CD4-positive, alpha-beta T cell (primary cell): ENCODE measurements around the gene MECP2. TPM values are rescaled to one million over a fixed set of nuclear protein-coding genes. Genes with fewer than 3 reads are reported as not detected.

Source experiments
- ATAC-seq: fragments of 200-7000 bp; cut with Tn5 transposase; one replicate; pipeline ENCODE4 v1.10.0; 2022; ENCODE audit warnings: mild to moderate bottlenecking; ENCODE audit not compliant: poor library complexity
- CTCF ChIA-PET: fragments of 350-600 bp; sonication (Branson Sonifier 250); formaldehyde crosslinking; loops from one replicate; lab custom pipeline; 2021; ENCODE audit warnings: antibody characterized with exemption, inconsistent platforms; lab: Charles Lee
- POLR2A ChIA-PET: fragments of 350-600 bp; sonication (Branson Sonifier 250); formaldehyde crosslinking; loops from one replicate; lab custom pipeline; 2021; ENCODE audit warnings: antibody characterized with exemption, inconsistent platforms; lab: Charles Lee
- DNase-seq, 14 experiments: peaks; one replicate each; pipeline ENCODE4 v3.0.0-alpha.2; 2013 to 2020; ENCODE audit warnings: mixed read lengths in 2 of 14
- H3K27ac ChIP-seq, 2 donors: one replicate each; pipeline versions ENCODE4 v1.5.1 to v1.7.0; 2013; ENCODE audit warnings: low read length in 2 of 2, low read depth in 1 of 2, mild to moderate bottlenecking in 1 of 2
- H3K27me3 ChIP-seq, 2 experiments: 1 replicate in 1 of 2; 2 replicates in 1 of 2; pipeline versions ENCODE4 v1.6.1 to v1.7.0; 2013; ENCODE audit warnings: low read length in 2 of 2, control low read depth in 1 of 2, mild to moderate bottlenecking in 1 of 2, moderate library complexity in 1 of 2; ENCODE audit not compliant: insufficient read depth in 2 of 2, control insufficient read depth in 1 of 2
- H3K36me3 ChIP-seq: one replicate; pipeline ENCODE4 v1.6.1; 2013; ENCODE audit warnings: low read length, control low read depth; ENCODE audit not compliant: insufficient read depth
- H3K4me1 ChIP-seq: one replicate; pipeline ENCODE4 v1.6.1; 2013; ENCODE audit warnings: low read length, control low read depth; ENCODE audit not compliant: insufficient read depth
- H3K4me3 ChIP-seq: one replicate; pipeline ENCODE4 v1.5.1; 2013; ENCODE audit warnings: mild to moderate bottlenecking, low read length, moderate library complexity
- H3K9me3 ChIP-seq, 2 experiments: 1 replicate in 1 of 2; 2 replicates in 1 of 2; pipeline versions ENCODE4 v1.6.1 to v1.7.0; 2013; ENCODE audit warnings: low read length in 2 of 2, mild to moderate bottlenecking in 2 of 2, control low read depth in 1 of 2, moderate library complexity in 1 of 2; ENCODE audit not compliant: control insufficient read depth in 1 of 2, insufficient read depth in 1 of 2
- H3K27ac Mint-ChIP-seq: one replicate; pipeline ENCODE4 v1.8.0; 2020; ENCODE audit warnings: mixed read lengths
- H3K27me3 Mint-ChIP-seq: one replicate; pipeline ENCODE4 v1.8.0; 2021; ENCODE audit warnings: mixed read lengths
- H3K36me3 Mint-ChIP-seq: one replicate; pipeline ENCODE4 v1.8.0; 2021; ENCODE audit warnings: low read depth, mixed read lengths
- H3K4me1 Mint-ChIP-seq: one replicate; pipeline ENCODE4 v1.8.0; 2021; ENCODE audit warnings: low read depth, mixed read lengths
- H3K4me3 Mint-ChIP-seq: one replicate; pipeline ENCODE4 v1.8.0; 2020; ENCODE audit warnings: mild to moderate bottlenecking, mixed read lengths
- H3K9me3 Mint-ChIP-seq: one replicate; pipeline ENCODE4 v1.8.0; 2020; ENCODE audit warnings: mixed read lengths
- CTCF ChIP-seq: fragments of 200-600 bp; IDR thresholded peaks from one replicate; pipeline ENCODE4 v1.8.0; 2022; ENCODE audit warnings: antibody characterized with exemption, mild to moderate bottlenecking
- intact Hi-C, 2 experiments: fragments of 100-400 bp; cut with DNase I in 1 of 2; cut with micrococcal nuclease in 1 of 2; formaldehyde crosslinking; loops; one replicate each; pipeline versions ENCODE4 v1.15.1 to v1.9.0; 2023 to 2025; cut with DNase I, micrococcal nuclease
- total RNA-seq, 174 experiments: library from RNA in 2 of 174; stranded (reverse) in 2 of 174; gene quantifications; one replicate each; pipeline ENCODE4 v1.2.3 and lab custom pipeline; 2021 to 2026

MECP2 gene
- total RNA-seq, 2 experiments from 2014 or later: 120 to 133 TPM

- H3K27me3 ChIP-seq: no peaks in the 10 kb centered on the region
- Mint-ChIP-seq H3K27ac (peak overlapping the region; percentile 42), H3K9me3 (no peaks in the 10 kb centered on the region), H3K36me3 (peaks cover 46% of the 10 kb centered on the region), H3K4me1 (peaks cover 67% of the 10 kb centered on the region), H3K4me3 (no peak overlapping the region), H3K27me3 (no peaks in the 10 kb centered on the region)
- no peaks in the 10 kb centered on the region for H3K9me3 ChIP-seq
- H3K4me3 ChIP-seq: no peak overlapping the region
- peaks cover 41% of the 10 kb centered on the region for H3K4me1 ChIP-seq
- ATAC-seq (no peak), DNase-seq (no peak)
- no peak for TF ChIP-seq CTCF
- H3K36me3 ChIP-seq: peaks cover 16% of the 10 kb centered on the region
- ChIA-PET POLR2A (no interaction called here), CTCF (no interaction called here)
- H3K27ac ChIP-seq: no peak overlapping the region
- intact Hi-C loops: no loop called here
Measured at GRCh38 chrX:154072192-154072591, 25.3 kb downstream of the MECP2 start.

- H3K27me3 ChIP-seq: no peaks in the 10 kb centered on the region
- H3K4me1 Mint-ChIP-seq: peaks cover 63% of the 10 kb centered on the region
- no peak overlapping the region for H3K4me3 Mint-ChIP-seq
- CTCF ChIA-PET: interaction anchor here (0.7 kb wide), 1 partner anchor 363 kb away, joined by 3 read pairs; no protein-coding TSS in a partner anchor
- H3K27ac ChIP-seq: no peak overlapping the region
- no peaks in the 10 kb centered on the region for H3K9me3 Mint-ChIP-seq
- H3K36me3 ChIP-seq: peaks cover 7% of the 10 kb centered on the region
- no peaks in the 10 kb centered on the region for H3K9me3 ChIP-seq
- H3K4me1 ChIP-seq: peaks cover 61% of the 10 kb centered on the region
- no peak overlapping the region for H3K4me3 ChIP-seq
- H3K27me3 Mint-ChIP-seq: no peaks in the 10 kb centered on the region
- DNase-seq (no peak), ATAC-seq (no peak)
- POLR2A ChIA-PET: no interaction called here
- H3K27ac Mint-ChIP-seq: peak overlapping the region; percentile 78
- intact Hi-C loops: loop anchor here in 1 of 2 experiments (10.0 kb wide), 1 partner anchor 54 kb away; the partner anchor contains the start of gene IRAK1
- no peak for TF ChIP-seq CTCF
- H3K36me3 Mint-ChIP-seq: peaks cover 23% of the 10 kb centered on the region
Measured at GRCh38 chrX:154068560-154068959, 29.0 kb downstream of the MECP2 start.

GRCh38 chrX:154064637-154065435 is 32.7 kb downstream of the MECP2 start:
- Histone ChIP-seq H3K27ac (peak overlapping the region in 1 of 2 donors; percentile 30), H3K27me3 (no peaks in the 10 kb centered on the region), H3K4me3 (no peak overlapping the region), H3K9me3 (no peaks in the 10 kb centered on the region), H3K36me3 (peaks cover 13% of the 10 kb centered on the region), H3K4me1 (peaks cover 75% of the 10 kb centered on the region)
- CTCF ChIA-PET: no interaction called here
- Mint-ChIP-seq H3K4me3 (peak overlapping the region; percentile 46), H3K27me3 (no peaks in the 10 kb centered on the region), H3K4me1 (peaks cover 70% of the 10 kb centered on the region), H3K27ac (peak overlapping the region; percentile 83), H3K36me3 (peaks cover 30% of the 10 kb centered on the region), H3K9me3 (no peaks in the 10 kb centered on the region)
- POLR2A ChIA-PET: no interaction called here
- no peak for ATAC-seq
- DNase-seq: no peak
- intact Hi-C loops: loop anchor here in 1 of 2 experiments (10.0 kb wide), 1 partner anchor 50 kb away; the partner anchor contains the start of gene IRAK1
- no peak for TF ChIP-seq CTCF
